NCI-H82 (cell line): Measurements from ENCODE around the gene FOXN1.

Experiments used
- DNase-seq: peaks from one replicate; lab custom pipeline; 2025; lab: John Stamatoyannopoulos, UW

FOXN1 gene

GRCh38 chr17:28547096-28547622, 41.0 kb downstream of the FOXN1 start:
- DNase-seq = no peak

- DNase-seq = peak; percentile 75
Measured at GRCh38 chr17:28547623-28548416, 41.7 kb downstream of the FOXN1 start.

- no peak for DNase-seq
Measured at GRCh38 chr17:28548417-28549130, 42.4 kb downstream of the FOXN1 start.

GRCh38 chr17:28549236-28550132, 43.3 kb downstream of the FOXN1 start:
- DNase-seq = peak; percentile 99

GRCh38 chr17:28550858-28551257, 44.7 kb downstream of the FOXN1 start:
- peak; percentile 55 for DNase-seq

- DNase-seq = peak; percentile 69
Measured at GRCh38 chr17:28551421-28552175, 45.5 kb downstream of the FOXN1 start.

- DNase-seq = peak; percentile 92
Measured at GRCh38 chr17:28552176-28552999, 46.2 kb downstream of the FOXN1 start, which contains the start of gene UNC119. TSS of gene UNC119 (minus strand) at chr17:28552624. CDS start at chr17:28552557, 67 bp downstream.

- no peak for DNase-seq
Measured at GRCh38 chr17:28553000-28553505, 46.9 kb downstream of the FOXN1 start.

GRCh38 chr17:28554565-28554964, 48.4 kb downstream of the FOXN1 start:
- no peak for DNase-seq

- no peak for DNase-seq
Measured at GRCh38 chr17:28555022-28555421, 48.9 kb downstream of the FOXN1 start.

GRCh38 chr17:28563475-28563874, 57.3 kb downstream of the FOXN1 start:
- no peak for DNase-seq

GRCh38 chr17:28567604-28568003, 61.5 kb downstream of the FOXN1 start:
- DNase-seq = no peak

GRCh38 chr17:28569446-28569845, 63.3 kb downstream of the FOXN1 start:
- no peak for DNase-seq

- DNase-seq = peak; percentile 80
Measured at GRCh38 chr17:28570716-28571360, 64.7 kb downstream of the FOXN1 start.

- peak; percentile 99 for DNase-seq
Measured at GRCh38 chr17:28571361-28572122, 65.4 kb downstream of the FOXN1 start, which contains the start of gene PIGS. TSS of gene PIGS (minus strand) at chr17:28571524. CDS start at chr17:28571496, 28 bp downstream.

GRCh38 chr17:28572259-28573039, 66.3 kb downstream of the FOXN1 start:
- no peak for DNase-seq

GRCh38 chr17:28573040-28573380, 66.9 kb downstream of the FOXN1 start:
- no peak for DNase-seq

GRCh38 chr17:28573521-28573920, 67.4 kb downstream of the FOXN1 start:
- no peak for DNase-seq
